MG63 (cell line): ENCODE measurements around the gene TEX29. TPM values are rescaled to one million over a fixed set of nuclear protein-coding genes. Genes with fewer than 3 reads are reported as not detected.

Source experiments
- DNase-seq: peaks from one replicate; pipeline ENCODE4 v3.0.0-alpha.2; 2020
- H3K27me3 ChIP-seq: fragments of 250-450 bp; sonication (Bioruptor Pico); 2 replicates; pipeline ENCODE4 v1.5.1; 2020; ENCODE audit warnings: mild to moderate bottlenecking, moderate library complexity
- H3K36me3 ChIP-seq: fragments of 250-450 bp; sonication (Bioruptor Pico); 2 replicates; pipeline ENCODE4 v1.5.1; 2020; ENCODE audit warnings: mild to moderate bottlenecking, moderate library complexity
- H3K4me3 ChIP-seq: fragments of 250-450 bp; sonication (Bioruptor Pico); 2 replicates; pipeline ENCODE4 v1.5.1; 2020; ENCODE audit warnings: mild to moderate bottlenecking, moderate library complexity
- H3K9me3 ChIP-seq: fragments of 250-450 bp; sonication (Bioruptor Pico); 2 replicates; pipeline ENCODE4 v1.5.1; 2020; ENCODE audit warnings: mild to moderate bottlenecking, moderate library complexity
- total RNA-seq: library from RNA; depleted of rRNA; stranded (reverse); fragments of >200 nt; shearing (Covaris generic); gene quantifications from 2 replicates; pipeline ENCODE4 v1.2.3, GENCODE V29; 2014; ENCODE audit warnings: low replicate concordance; rRNA removed

TEX29 gene
- not detected in 2 replicates for total RNA-seq

DNA sequence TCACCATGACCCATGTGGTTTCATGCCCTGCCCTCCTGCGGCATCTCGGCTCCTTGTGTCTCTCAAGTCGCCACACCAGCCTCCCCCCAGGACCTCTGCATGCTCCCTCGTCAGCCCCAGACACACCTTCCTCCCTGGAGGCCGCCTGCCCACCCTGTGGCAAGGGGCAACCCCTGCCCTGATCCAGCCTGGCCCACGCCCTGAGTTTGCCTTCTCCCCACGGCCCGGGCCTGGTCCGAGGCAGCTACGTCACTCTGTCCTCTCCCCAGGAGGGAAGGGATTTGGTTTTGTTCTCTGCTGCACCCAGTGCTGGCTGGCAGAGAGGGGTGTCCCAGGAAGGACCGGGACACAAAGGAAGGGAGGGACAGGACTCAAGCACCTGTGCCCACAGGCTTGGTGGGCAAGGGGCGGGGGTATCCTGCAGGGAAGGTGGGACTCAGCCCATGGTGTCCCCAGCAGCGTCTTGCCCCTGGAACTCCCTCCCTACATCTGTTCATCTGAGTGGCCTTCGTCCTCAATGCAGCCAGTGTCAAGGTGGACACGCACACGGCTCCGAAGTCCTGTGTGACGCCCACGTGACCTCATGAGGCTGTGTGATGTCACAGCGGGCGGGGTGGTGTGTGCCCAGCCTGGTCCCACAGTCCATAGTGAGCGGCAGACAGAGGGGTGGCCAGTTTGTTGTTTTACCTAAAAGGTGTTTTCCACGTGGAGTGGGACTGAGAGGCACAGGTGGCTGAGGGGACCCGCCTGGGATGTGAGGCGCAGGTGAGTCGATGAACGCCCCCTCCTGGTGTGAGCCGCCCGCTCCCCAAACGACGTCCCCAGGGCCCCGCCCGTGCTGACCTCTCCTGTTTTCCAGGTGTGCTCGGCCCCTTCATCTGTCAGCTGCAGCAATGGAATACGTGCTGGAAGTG lies at the start of gene TEX29:
TEX29 (plus strand) TSS at position 645 of the 914 bp plus-strand sequence; CDS start at position 894, 249 bp downstream.
- DNase-seq = no peak
- Histone ChIP-seq H3K27me3 (no peaks in the 10 kb centered on the region; the same call in 1 of the 2 replicates), H3K4me3 (no peak within 1 kb of the TSS), H3K36me3 (no peaks in the 10 kb centered on the region), H3K9me3 (no peaks in the 10 kb centered on the region)

DNA sequence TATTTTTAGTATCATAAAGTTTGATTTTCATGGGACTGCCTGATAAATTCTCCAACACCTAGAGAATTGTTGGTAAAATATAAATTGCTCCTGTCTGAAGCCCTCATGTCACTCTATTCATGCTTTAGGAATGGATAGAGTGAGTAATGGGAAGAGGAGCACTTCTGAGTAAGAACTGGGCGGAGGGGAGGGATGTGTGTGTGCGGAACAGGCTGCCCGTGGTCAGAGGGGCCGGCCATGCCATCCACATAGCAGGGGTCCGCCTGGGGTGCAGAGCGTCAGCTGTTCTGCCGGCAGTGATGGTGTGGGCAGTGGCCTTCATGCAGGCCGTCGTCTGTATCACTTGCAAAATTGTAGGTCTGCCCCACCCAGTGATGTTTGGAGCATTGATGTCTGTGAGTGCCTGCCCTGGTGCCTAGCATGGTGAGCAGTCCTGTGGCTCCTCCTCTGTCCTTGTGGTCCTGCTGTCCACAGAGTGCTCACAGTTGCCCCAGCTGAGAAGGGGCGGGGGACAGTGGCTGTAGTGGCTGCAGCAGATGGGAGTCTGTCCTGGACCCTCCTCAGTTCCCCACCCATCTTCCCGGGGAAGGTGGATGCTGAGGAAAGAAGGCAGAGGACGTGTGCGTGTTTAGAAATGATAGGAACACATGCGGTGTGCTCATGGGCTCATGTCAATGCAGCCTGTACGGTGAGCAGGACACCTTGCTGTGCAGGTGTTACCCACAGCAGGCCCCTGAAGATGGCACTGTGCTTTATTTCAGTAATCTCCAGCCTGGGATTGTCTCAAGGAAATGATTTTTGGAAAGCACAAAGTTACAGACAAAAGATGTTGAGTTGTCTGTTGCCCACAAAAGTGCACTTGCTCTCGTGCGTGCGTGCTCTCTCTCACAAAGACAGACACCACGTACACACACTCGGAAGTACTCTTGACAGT lies 49.4 kb upstream of the TEX29 start:
- Histone ChIP-seq H3K4me3 (no peak overlapping the region), H3K9me3 (no peaks in the 10 kb centered on the region), H3K27me3 (no peaks in the 10 kb centered on the region), H3K36me3 (peaks cover 12% of the 10 kb centered on the region)
- DNase-seq = no peak

GRCh38 chr13:111272117-111272516 lies 48.3 kb upstream of the TEX29 start:
- no peaks in the 10 kb centered on the region for H3K27me3 ChIP-seq
- H3K4me3 ChIP-seq = no peak overlapping the region
- H3K36me3 ChIP-seq = peaks cover 20% of the 10 kb centered on the region
- DNase-seq = no peak
- H3K9me3 ChIP-seq = no peaks in the 10 kb centered on the region

DNA sequence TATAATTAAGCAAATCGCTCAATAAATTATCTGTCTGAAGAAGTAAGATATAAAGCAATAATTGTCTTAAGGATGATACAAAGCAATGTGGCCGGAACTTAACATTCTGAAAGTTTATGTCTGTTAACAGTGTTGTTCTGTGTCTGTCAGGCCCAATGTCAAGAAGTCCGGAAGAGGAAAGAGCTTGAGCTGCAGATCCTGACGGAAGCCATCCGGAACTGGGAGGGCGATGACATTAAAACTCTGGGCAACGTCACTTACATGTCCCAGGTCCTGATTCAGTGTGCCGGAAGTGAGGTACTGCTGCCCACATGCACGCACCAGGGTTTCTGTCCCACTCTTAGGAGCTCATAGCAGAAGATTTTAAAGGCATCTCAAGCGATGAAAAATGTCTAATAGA lies 45.1 kb upstream of the TEX29 start:
- DNase-seq = no peak
- Histone ChIP-seq H3K36me3 (peaks cover 19% of the 10 kb centered on the region), H3K27me3 (no peaks in the 10 kb centered on the region), H3K4me3 (no peak overlapping the region), H3K9me3 (no peaks in the 10 kb centered on the region)

DNA sequence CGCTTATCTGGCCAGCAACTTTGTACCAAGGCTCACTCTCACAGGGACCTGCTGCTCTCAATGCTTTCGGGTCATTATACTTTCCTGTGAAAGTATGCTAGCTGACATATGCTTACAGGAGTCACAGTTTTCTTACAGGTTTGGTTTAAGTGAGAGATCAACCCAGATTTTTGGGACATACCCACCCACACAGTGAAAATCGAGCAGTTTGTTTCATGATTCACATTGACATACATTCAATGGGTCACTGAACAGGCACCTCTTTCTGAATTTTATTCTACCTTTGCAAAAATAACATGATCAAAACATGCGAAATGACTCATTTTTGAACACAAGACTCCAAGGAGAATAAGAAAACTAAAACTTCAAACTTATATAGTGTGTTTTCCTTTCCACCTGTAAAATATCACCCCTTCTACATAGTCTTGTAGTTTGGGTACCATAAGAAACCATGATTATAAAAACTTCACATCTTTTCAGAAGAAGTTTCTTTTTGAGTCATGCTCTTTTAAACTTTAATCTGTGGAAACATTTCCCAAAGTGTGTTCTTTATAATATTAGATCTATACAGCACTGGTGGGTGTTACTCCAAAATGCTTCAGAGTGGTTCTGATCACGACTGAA lies 44.3 kb upstream of the TEX29 start:
- no peak overlapping the region for H3K4me3 ChIP-seq
- peaks cover 24% of the 10 kb centered on the region for H3K36me3 ChIP-seq
- H3K9me3 ChIP-seq = no peaks in the 10 kb centered on the region
- H3K27me3 ChIP-seq = no peaks in the 10 kb centered on the region
- DNase-seq = no peak

- Histone ChIP-seq H3K36me3 (peaks cover 38% of the 10 kb centered on the region), H3K9me3 (no peaks in the 10 kb centered on the region), H3K4me3 (no peak overlapping the region), H3K27me3 (no peaks in the 10 kb centered on the region)
- no peak for DNase-seq
Observed at GRCh38 chr13:111278258-111278657, 42.2 kb upstream of the TEX29 start.

DNA sequence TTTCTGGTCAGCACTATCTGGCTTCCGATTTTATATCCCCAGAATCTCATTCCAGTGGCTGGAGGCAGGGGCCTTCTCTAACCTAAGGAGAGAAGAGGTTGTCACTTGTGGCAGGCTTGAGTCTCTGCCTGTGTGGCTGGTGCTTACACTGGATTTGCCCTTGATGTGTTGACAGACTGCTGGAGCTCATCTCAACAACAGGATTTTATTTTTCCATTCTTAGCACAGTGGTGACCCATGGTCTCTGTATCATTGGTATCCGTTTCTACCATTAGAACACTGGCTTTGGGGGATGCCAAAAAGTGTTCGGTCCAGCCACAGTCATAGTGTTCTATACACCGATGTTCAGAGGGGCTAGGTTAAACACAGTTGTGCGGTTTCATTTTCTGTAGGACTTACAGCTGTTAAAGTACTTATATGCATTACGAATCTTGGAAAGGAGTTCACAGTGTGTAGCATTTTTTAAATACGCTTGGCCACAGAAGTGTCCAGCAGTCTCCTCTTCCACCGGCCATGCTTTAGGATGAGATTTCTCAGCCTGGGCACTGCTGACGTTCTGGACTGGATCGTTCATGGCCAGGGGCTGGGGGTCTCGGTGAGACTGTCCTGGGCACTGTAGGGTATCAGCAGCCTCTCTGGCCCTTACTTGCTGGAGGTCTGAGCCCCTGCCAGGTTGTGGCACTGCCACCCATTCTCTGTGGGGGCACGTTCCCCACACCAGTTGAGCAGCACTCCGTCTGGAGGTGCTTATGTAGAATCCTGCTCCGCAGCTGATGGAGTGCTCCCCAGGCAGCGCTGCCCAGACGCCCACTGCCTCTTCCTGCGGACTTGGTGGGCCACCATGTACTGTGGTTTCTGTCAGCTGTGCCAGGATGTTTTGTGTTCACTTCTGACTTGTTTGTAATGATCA lies 41.4 kb upstream of the TEX29 start:
- no peak for DNase-seq
- no peaks in the 10 kb centered on the region for H3K9me3 ChIP-seq
- H3K4me3 ChIP-seq = no peak overlapping the region
- H3K27me3 ChIP-seq = no peaks in the 10 kb centered on the region
- H3K36me3 ChIP-seq = peaks cover 40% of the 10 kb centered on the region

GRCh38 chr13:111280226-111280625 lies 40.2 kb upstream of the TEX29 start:
- peaks cover 40% of the 10 kb centered on the region for H3K36me3 ChIP-seq
- DNase-seq = no peak
- H3K4me3 ChIP-seq = no peak overlapping the region
- no peaks in the 10 kb centered on the region for H3K9me3 ChIP-seq
- H3K27me3 ChIP-seq = no peaks in the 10 kb centered on the region

DNA sequence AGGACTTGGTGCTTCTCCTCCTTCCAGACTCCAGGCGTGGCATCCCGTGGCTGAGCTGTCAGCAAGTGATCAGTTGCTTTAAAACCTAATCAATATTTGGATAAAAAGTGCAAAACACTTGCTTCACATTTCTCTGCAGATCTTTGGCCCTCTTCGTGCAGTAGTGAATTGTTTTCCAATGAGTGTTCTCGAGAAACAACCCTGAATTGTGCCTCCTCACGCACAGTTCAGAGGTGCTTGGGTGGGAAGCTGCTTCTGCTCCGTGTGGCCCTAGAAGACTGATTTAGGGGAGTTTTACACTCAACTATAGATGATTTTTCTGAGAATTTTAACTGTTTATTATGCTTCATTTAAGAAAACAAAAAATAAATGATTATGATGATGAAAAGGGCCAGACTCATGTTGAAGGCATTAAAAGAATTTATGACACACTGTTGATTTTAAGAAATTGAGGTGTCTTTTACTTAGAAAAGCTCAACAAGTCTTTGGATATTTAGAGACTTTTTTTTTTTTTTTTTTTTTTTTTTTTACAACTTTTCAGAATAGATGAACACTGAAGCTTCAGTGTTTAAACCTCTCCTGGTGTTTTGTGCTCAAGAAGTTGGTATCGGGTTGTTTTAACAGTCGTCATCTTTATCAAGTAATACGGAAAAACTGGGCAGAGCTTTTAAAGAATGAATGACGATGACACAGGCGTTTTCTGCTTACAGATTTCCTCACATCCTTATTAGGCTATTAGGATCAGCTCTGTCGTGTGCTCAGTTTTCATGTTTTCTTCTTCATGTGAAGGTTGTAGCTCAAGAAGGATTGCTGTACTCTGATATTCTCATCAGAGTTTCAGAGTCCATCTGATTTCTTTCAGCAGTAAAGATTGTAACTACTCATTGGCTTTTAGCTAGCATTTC lies 39.5 kb upstream of the TEX29 start:
- Histone ChIP-seq H3K4me3 (no peak overlapping the region), H3K27me3 (no peaks in the 10 kb centered on the region), H3K36me3 (peaks cover 41% of the 10 kb centered on the region), H3K9me3 (no peaks in the 10 kb centered on the region)
- DNase-seq = no peak

GRCh38 chr13:111281751-111282311 lies 38.6 kb upstream of the TEX29 start:
- Histone ChIP-seq H3K4me3 (no peak overlapping the region), H3K27me3 (no peaks in the 10 kb centered on the region), H3K9me3 (no peaks in the 10 kb centered on the region), H3K36me3 (peaks cover 35% of the 10 kb centered on the region)
- DNase-seq = no peak

- no peak for DNase-seq
- no peaks in the 10 kb centered on the region for H3K9me3 ChIP-seq
- H3K4me3 ChIP-seq = no peak overlapping the region
- H3K36me3 ChIP-seq = peaks cover 31% of the 10 kb centered on the region
- no peaks in the 10 kb centered on the region for H3K27me3 ChIP-seq
Observed at GRCh38 chr13:111282425-111282824, 38.0 kb upstream of the TEX29 start.

GRCh38 chr13:111282997-111283396 lies 37.4 kb upstream of the TEX29 start:
- no peaks in the 10 kb centered on the region for H3K27me3 ChIP-seq
- no peaks in the 10 kb centered on the region for H3K9me3 ChIP-seq
- no peak for DNase-seq
- peaks cover 31% of the 10 kb centered on the region for H3K36me3 ChIP-seq
- H3K4me3 ChIP-seq = no peak overlapping the region

DNA sequence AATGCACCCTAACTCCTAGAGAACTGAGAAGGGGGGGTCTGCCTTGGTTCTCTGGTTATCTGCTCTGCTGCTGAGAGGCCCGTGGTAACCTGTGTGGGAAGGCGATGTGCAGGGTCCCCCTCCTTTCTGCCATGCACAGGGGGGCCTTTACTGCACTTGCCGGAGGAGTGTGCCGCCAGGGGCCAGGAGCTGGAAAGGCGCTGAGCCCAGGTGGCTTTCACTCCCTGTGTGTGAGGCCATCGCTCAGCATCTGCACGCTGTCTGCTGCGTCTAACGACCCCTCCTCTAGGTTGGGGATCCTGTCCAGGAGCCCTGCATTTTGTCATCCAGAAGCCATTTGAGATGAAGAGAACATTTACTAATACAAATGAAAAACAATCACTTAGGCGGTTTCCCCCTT lies 37.0 kb upstream of the TEX29 start:
- peaks cover 31% of the 10 kb centered on the region for H3K36me3 ChIP-seq
- H3K9me3 ChIP-seq = no peaks in the 10 kb centered on the region
- no peak for DNase-seq
- no peaks in the 10 kb centered on the region for H3K27me3 ChIP-seq
- H3K4me3 ChIP-seq = no peak overlapping the region

DNA sequence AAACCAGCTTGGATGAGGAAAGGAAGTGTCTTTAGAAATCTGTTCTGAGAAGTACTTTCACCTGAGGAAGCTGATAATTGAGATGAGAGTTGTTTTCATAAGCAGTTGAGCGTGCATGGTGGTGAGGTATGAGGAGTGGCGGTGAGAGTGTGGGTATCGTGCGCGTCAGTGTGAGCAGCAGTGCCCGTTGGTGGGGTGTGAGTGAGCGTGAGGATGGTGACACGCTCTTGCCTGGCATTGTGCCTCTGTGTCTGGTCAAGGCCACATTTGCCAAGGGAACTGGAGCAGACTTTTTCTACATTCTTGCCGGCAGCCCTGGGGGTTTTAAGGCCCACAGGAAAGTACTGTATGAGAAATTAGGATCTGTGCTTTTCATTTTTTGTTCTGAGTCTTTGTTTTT lies 36.5 kb upstream of the TEX29 start:
- no peak for DNase-seq
- H3K36me3 ChIP-seq = peaks cover 31% of the 10 kb centered on the region
- H3K27me3 ChIP-seq = no peaks in the 10 kb centered on the region
- H3K9me3 ChIP-seq = no peaks in the 10 kb centered on the region
- no peak overlapping the region for H3K4me3 ChIP-seq

DNA sequence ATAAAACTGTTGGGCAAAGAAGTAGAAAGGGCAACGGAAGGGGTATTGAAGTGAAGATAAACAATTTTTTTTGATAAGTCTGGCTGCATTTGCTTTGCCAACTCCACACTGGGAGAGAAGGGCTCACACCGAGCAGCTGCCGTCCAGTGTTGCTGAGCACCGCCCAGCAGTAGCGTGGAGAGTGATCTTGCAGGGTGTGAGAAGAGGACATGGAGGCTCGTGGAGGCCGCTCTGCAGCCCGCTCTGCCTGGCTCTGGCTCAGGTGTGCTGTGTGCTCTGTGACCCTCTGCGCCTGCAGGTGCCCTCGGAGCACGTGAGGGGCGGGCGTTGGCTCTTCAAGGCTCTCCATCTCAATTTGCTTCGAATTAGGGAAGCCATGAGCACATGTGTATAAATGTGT lies 35.9 kb upstream of the TEX29 start:
- Histone ChIP-seq H3K9me3 (no peaks in the 10 kb centered on the region), H3K27me3 (no peaks in the 10 kb centered on the region), H3K36me3 (peaks cover 31% of the 10 kb centered on the region), H3K4me3 (no peak overlapping the region)
- no peak for DNase-seq
